ENCODE results near the gene TCHP.
A peak's percentile ranks its signal among the peaks of the same experiment; 100 is the strongest.

TCHP gene

DNA sequence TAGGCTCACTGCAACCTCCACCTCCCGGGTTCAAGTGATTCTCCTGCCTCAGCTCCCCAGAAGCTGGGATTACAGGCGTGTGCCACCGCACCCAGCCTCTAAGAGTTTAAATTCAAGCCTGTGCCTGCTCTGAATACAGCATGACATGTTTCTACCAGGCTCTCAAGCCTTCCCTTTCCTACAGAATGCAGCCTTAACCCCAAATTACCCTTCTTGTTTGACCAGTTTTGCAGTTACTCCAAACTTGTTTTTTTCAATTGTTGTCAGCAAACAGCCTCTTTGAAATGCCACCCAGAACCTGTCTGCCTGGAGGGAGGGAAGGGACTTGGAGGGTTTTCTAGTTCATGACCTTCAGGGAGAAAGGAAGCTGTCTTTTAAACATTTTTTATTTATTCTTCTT, 35.2 kb upstream of the TCHP start:
- H3K4me3 ChIP-seq (ENCODE audit: low read depth in 1 of 5, low read length in 5 of 5) = no peak overlapping the region
- no peak overlapping the region for H3K9ac ChIP-seq (ENCODE audit: low read length in 5 of 5)
- H3K9me3 ChIP-seq (ENCODE audit: control insufficient read depth in 5 of 5, low read length in 5 of 5) = no peaks in the 10 kb centered on the region
- peaks cover 0 to 8% (median 0%) of the 10 kb centered on the region in 5 donors for H3K4me1 ChIP-seq (ENCODE audit: control insufficient read depth in 5 of 5, insufficient read depth in 5 of 5, low read length in 5 of 5)
- no peaks in the 10 kb centered on the region for H3K27me3 ChIP-seq (ENCODE audit: control insufficient read depth in 5 of 5, insufficient read depth in 4 of 5, low read length in 5 of 5)
- peaks cover 0 to 9% (median 5%) of the 10 kb centered on the region in 5 donors for H3K36me3 ChIP-seq (ENCODE audit: control insufficient read depth in 5 of 5, insufficient read depth in 5 of 5, low read length in 5 of 5)
- H3K27ac ChIP-seq (ENCODE audit: low read depth, low read length) = no peak overlapping the region

GRCh38 chr12:109868182-109869051, 31.7 kb upstream of the TCHP start:
- H3K27me3 ChIP-seq (ENCODE audit: control insufficient read depth in 5 of 5, insufficient read depth in 4 of 5, low read length in 5 of 5) = no peaks in the 10 kb centered on the region
- H3K36me3 ChIP-seq (ENCODE audit: control insufficient read depth in 5 of 5, insufficient read depth in 5 of 5, low read length in 5 of 5) = peaks cover 0 to 10% (median 2%) of the 10 kb centered on the region in 5 donors
- no peak overlapping the region for H3K27ac ChIP-seq (ENCODE audit: low read depth, low read length)
- no peaks in the 10 kb centered on the region for H3K9me3 ChIP-seq (ENCODE audit: control insufficient read depth in 5 of 5, low read length in 5 of 5)
- H3K9ac ChIP-seq (ENCODE audit: low read length in 5 of 5) = no peak overlapping the region
- no peak overlapping the region for H3K4me3 ChIP-seq (ENCODE audit: low read depth in 1 of 5, low read length in 5 of 5)
- H3K4me1 ChIP-seq (ENCODE audit: control insufficient read depth in 5 of 5, insufficient read depth in 5 of 5, low read length in 5 of 5) = peaks cover 0 to 20% (median 0%) of the 10 kb centered on the region in 5 donors

DNA sequence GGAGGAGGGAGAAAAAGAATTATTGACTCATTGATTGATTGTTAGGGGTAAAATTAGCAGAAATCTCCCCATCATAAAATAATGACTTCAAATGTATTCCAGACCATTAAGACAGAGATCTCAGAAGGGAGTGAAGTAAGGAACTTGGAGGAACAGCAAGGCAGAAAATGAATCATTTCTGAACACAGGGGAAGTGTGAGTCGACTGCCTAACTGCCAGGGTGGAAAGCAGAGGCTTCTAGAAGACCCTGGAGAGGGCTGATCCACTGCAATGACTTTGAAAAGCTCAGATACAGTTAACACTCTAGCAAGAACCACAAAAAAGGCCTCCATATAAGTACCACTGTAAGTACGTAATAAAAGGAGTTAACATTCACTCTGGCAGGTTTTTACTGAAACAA, 29.4 kb upstream of the TCHP start:
- no peaks in the 10 kb centered on the region for H3K27me3 ChIP-seq (ENCODE audit: control insufficient read depth in 5 of 5, insufficient read depth in 4 of 5, low read length in 5 of 5)
- H3K9me3 ChIP-seq (ENCODE audit: control insufficient read depth in 5 of 5, low read length in 5 of 5) = no peaks in the 10 kb centered on the region
- peaks cover 0 to 10% (median 2%) of the 10 kb centered on the region in 5 donors for H3K36me3 ChIP-seq (ENCODE audit: control insufficient read depth in 5 of 5, insufficient read depth in 5 of 5, low read length in 5 of 5)
- H3K9ac ChIP-seq (ENCODE audit: low read length in 5 of 5) = no peak overlapping the region
- no peak overlapping the region for H3K27ac ChIP-seq (ENCODE audit: low read depth, low read length)
- H3K4me1 ChIP-seq (ENCODE audit: control insufficient read depth in 5 of 5, insufficient read depth in 5 of 5, low read length in 5 of 5) = peaks cover 0 to 12% (median 0%) of the 10 kb centered on the region in 5 donors
- H3K4me3 ChIP-seq (ENCODE audit: low read depth in 1 of 5, low read length in 5 of 5) = no peak overlapping the region

GRCh38 chr12:109871668-109872314, 28.3 kb upstream of the TCHP start:
- Histone ChIP-seq H3K9me3 (ENCODE audit: control insufficient read depth in 5 of 5, low read length in 5 of 5) (no peaks in the 10 kb centered on the region), H3K36me3 (ENCODE audit: control insufficient read depth in 5 of 5, insufficient read depth in 5 of 5, low read length in 5 of 5) (peaks cover 0 to 10% (median 2%) of the 10 kb centered on the region in 5 donors), H3K27me3 (ENCODE audit: control insufficient read depth in 5 of 5, insufficient read depth in 4 of 5, low read length in 5 of 5) (no peaks in the 10 kb centered on the region), H3K4me3 (ENCODE audit: low read depth in 1 of 5, low read length in 5 of 5) (no peak overlapping the region), H3K9ac (ENCODE audit: low read length in 5 of 5) (no peak overlapping the region), H3K27ac (ENCODE audit: low read depth, low read length) (no peak overlapping the region), H3K4me1 (ENCODE audit: control insufficient read depth in 5 of 5, insufficient read depth in 5 of 5, low read length in 5 of 5) (peaks cover 0 to 12% (median 0%) of the 10 kb centered on the region in 5 donors)

GRCh38 chr12:109873653-109874052, 26.4 kb upstream of the TCHP start:
- Histone ChIP-seq H3K27ac (ENCODE audit: low read depth, low read length) (no peak overlapping the region), H3K9me3 (ENCODE audit: control insufficient read depth in 5 of 5, low read length in 5 of 5) (no peaks in the 10 kb centered on the region), H3K4me1 (ENCODE audit: control insufficient read depth in 5 of 5, insufficient read depth in 5 of 5, low read length in 5 of 5) (peaks cover 2 to 17% (median 5%) of the 10 kb centered on the region in 5 donors), H3K9ac (ENCODE audit: low read length in 5 of 5) (no peak overlapping the region), H3K27me3 (ENCODE audit: control insufficient read depth in 5 of 5, insufficient read depth in 4 of 5, low read length in 5 of 5) (no peaks in the 10 kb centered on the region), H3K36me3 (ENCODE audit: control insufficient read depth in 5 of 5, insufficient read depth in 5 of 5, low read length in 5 of 5) (peaks cover 0 to 10% (median 2%) of the 10 kb centered on the region in 5 donors), H3K4me3 (ENCODE audit: low read depth in 1 of 5, low read length in 5 of 5) (no peak overlapping the region)

GRCh38 chr12:109875572-109876131, 24.4 kb upstream of the TCHP start:
- no peak overlapping the region for H3K27ac ChIP-seq (ENCODE audit: low read depth, low read length)
- H3K4me1 ChIP-seq (ENCODE audit: control insufficient read depth in 5 of 5, insufficient read depth in 5 of 5, low read length in 5 of 5) = peaks cover 7 to 34% (median 19%) of the 10 kb centered on the region in 5 donors
- peaks cover 0 to 10% (median 2%) of the 10 kb centered on the region in 5 donors for H3K36me3 ChIP-seq (ENCODE audit: control insufficient read depth in 5 of 5, insufficient read depth in 5 of 5, low read length in 5 of 5)
- no peak overlapping the region for H3K4me3 ChIP-seq (ENCODE audit: low read depth in 1 of 5, low read length in 5 of 5)
- H3K9ac ChIP-seq (ENCODE audit: low read length in 5 of 5) = no peak overlapping the region
- no peaks in the 10 kb centered on the region for H3K27me3 ChIP-seq (ENCODE audit: control insufficient read depth in 5 of 5, insufficient read depth in 4 of 5, low read length in 5 of 5)
- H3K9me3 ChIP-seq (ENCODE audit: control insufficient read depth in 5 of 5, low read length in 5 of 5) = no peaks in the 10 kb centered on the region

DNA sequence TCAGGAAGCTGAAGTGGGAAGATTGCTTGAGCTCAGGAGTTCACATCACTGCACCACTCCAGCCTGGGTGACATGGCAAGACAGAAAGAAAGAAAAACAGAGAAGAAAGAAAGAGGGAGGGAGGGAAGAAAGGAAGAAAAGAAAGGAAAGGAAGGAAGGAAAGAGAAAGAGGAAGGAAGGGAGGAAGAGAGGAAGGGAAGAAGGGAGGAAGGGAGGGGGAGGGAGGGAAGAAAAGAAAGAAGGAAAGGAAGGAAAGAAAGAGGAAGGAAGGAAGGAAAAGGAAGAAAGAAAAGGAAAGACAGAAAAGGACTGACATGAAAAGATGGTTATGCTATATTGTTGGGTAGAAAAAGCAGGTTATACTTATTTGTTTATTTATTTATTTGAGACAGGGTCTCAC, 23.7 kb upstream of the TCHP start:
- H3K9me3 ChIP-seq (ENCODE audit: control insufficient read depth in 5 of 5, low read length in 5 of 5) = no peaks in the 10 kb centered on the region
- H3K4me3 ChIP-seq (ENCODE audit: low read depth in 1 of 5, low read length in 5 of 5) = no peak overlapping the region
- peaks cover 7 to 38% (median 24%) of the 10 kb centered on the region in 5 donors for H3K4me1 ChIP-seq (ENCODE audit: control insufficient read depth in 5 of 5, insufficient read depth in 5 of 5, low read length in 5 of 5)
- peaks cover 0 to 10% (median 2%) of the 10 kb centered on the region in 5 donors for H3K36me3 ChIP-seq (ENCODE audit: control insufficient read depth in 5 of 5, insufficient read depth in 5 of 5, low read length in 5 of 5)
- no peaks in the 10 kb centered on the region for H3K27me3 ChIP-seq (ENCODE audit: control insufficient read depth in 5 of 5, insufficient read depth in 4 of 5, low read length in 5 of 5)
- H3K9ac ChIP-seq (ENCODE audit: low read length in 5 of 5) = no peak overlapping the region
- H3K27ac ChIP-seq (ENCODE audit: low read depth, low read length) = no peak overlapping the region

DNA sequence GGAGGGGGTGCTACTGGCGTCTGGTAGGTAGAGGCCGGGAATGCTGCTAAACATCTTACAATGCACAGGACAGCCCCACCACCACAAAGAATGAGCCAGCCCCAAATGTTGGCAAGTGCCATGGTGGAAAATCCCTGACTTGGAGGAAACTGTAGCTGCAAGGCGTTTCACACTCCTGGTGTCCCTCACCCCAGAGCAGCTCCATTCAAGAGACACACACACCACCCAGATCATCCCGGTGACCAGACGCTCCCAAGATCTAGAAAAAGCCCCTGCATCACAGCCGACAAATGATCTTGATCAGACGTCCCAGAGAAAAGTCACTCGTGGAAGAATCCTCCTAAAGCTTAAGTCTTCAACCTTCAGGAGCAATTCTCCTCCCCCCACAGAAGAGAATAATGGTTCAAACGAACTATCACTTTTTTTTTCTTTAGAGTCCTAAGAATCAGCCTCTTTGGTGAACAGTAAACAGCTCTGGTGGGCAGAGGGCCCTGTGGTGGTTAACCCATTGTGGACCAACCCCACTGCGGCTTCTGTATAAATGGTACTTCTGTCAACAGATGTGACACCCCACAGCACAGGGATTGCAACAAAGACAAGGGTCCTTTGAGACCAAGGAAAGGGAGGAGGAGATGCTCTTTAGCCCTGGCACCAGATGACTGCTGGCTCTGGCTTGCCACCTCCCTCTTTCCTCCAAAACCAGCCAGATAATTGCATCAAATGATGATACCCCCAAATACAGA, 22.4 kb upstream of the TCHP start:
- Histone ChIP-seq H3K9ac (ENCODE audit: low read length in 5 of 5) (peak overlapping the region in 1 of 5 donors; percentile 16), H3K4me1 (ENCODE audit: control insufficient read depth in 5 of 5, insufficient read depth in 5 of 5, low read length in 5 of 5) (peaks cover 7 to 31% (median 24%) of the 10 kb centered on the region in 5 donors), H3K27ac (ENCODE audit: low read depth, low read length) (no peak overlapping the region), H3K36me3 (ENCODE audit: control insufficient read depth in 5 of 5, insufficient read depth in 5 of 5, low read length in 5 of 5) (peaks cover 0 to under 1% (median 0%) of the 10 kb centered on the region in 5 donors), H3K4me3 (ENCODE audit: low read depth in 1 of 5, low read length in 5 of 5) (no peak overlapping the region), H3K27me3 (ENCODE audit: control insufficient read depth in 5 of 5, insufficient read depth in 4 of 5, low read length in 5 of 5) (no peaks in the 10 kb centered on the region), H3K9me3 (ENCODE audit: control insufficient read depth in 5 of 5, low read length in 5 of 5) (no peaks in the 10 kb centered on the region)

DNA sequence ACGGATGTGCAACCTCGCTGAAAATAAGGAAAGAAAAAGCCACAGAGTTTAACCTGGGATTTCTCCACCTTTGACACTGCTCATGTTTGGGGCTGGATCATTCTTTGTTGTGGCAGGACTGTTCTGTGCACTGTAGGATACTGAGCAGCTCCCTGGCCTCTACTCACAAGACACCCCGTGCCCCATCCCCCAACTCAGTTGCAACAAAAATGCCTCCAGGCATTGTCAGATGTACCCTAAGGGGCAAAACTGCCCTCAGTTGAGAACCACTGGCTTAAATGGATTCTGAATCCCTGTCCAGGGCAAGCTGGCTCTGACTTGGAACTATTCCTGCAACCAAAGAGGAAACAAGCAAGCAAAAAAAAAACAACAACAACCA, 21.8 kb upstream of the TCHP start:
- H3K4me3 ChIP-seq (ENCODE audit: low read depth in 1 of 5, low read length in 5 of 5) = no peak overlapping the region
- H3K4me1 ChIP-seq (ENCODE audit: control insufficient read depth in 5 of 5, insufficient read depth in 5 of 5, low read length in 5 of 5) = peaks cover 7 to 31% (median 24%) of the 10 kb centered on the region in 5 donors
- H3K36me3 ChIP-seq (ENCODE audit: control insufficient read depth in 5 of 5, insufficient read depth in 5 of 5, low read length in 5 of 5) = no peaks in the 10 kb centered on the region
- H3K9ac ChIP-seq (ENCODE audit: low read length in 5 of 5) = peak overlapping the region in 2 of 5 donors; percentile 5 to 77
- H3K9me3 ChIP-seq (ENCODE audit: control insufficient read depth in 5 of 5, low read length in 5 of 5) = no peaks in the 10 kb centered on the region
- no peak overlapping the region for H3K27ac ChIP-seq (ENCODE audit: low read depth, low read length)
- no peaks in the 10 kb centered on the region for H3K27me3 ChIP-seq (ENCODE audit: control insufficient read depth in 5 of 5, insufficient read depth in 4 of 5, low read length in 5 of 5)

All from subcutaneous abdominal adipose tissue (tissue), 5 donors.